GM18858 (cell line): ENCODE results near the gene RPAIN.
A peak's percentile ranks its signal among the peaks of the same experiment; 100 is the strongest.
"Not testable (repeated sequence)": the region's sequence is repeated elsewhere in the genome, so short reads cannot be mapped to it uniquely, and the experiment has no call there.

Experiments
- ATAC-seq: cut with Tn5 transposase; IDR thresholded peaks from one replicate; pipeline ENCODE4 v1.9.1; 2021; ENCODE audit not compliant: unreplicated experiment

Gene RPAIN

GRCh38 chr17:5429191-5429887 is 9.4 kb downstream of the RPAIN start:
- no peak for ATAC-seq

GRCh38 chr17:5430413-5430999 is 10.5 kb downstream of the RPAIN start:
- no peak for ATAC-seq

- ATAC-seq: not testable (repeated sequence)
These were observed 11.3 kb downstream of the RPAIN start for GRCh38 chr17:5431234-5431633.

- ATAC-seq: no peak
These were observed 12.1 kb downstream of the RPAIN start for GRCh38 chr17:5431949-5432556.

- ATAC-seq: no peak
These were observed 15.0 kb downstream of the RPAIN start for GRCh38 chr17:5434984-5435383.

GRCh38 chr17:5435781-5436315 is 15.9 kb downstream of the RPAIN start:
- ATAC-seq: not testable (repeated sequence)

GRCh38 chr17:5437721-5438317 is 17.8 kb downstream of the RPAIN start:
- no peak for ATAC-seq

GRCh38 chr17:5438716-5439445 is 18.9 kb downstream of the RPAIN start, which contains the start of gene C1QBP:
C1QBP (minus strand) TSS chr17:5439155; CDS start chr17:5439073, 82 bp downstream.
- peak; percentile 72 for ATAC-seq

- ATAC-seq: no peak
These were observed 19.4 kb downstream of the RPAIN start for GRCh38 chr17:5439446-5439764.

- ATAC-seq: no peak
These were observed 23.7 kb downstream of the RPAIN start for GRCh38 chr17:5443728-5444127.

- no peak for ATAC-seq
These were observed 24.2 kb downstream of the RPAIN start for GRCh38 chr17:5444209-5444608.

- no peak for ATAC-seq
These were observed 26.8 kb downstream of the RPAIN start for GRCh38 chr17:5446786-5447185.

- no peak for ATAC-seq
These were observed 44.9 kb downstream of the RPAIN start for GRCh38 chr17:5464717-5465507.

- no peak for ATAC-seq
These were observed 46.3 kb downstream of the RPAIN start for GRCh38 chr17:5466295-5466694.

GRCh38 chr17:5467416-5467815 is 47.4 kb downstream of the RPAIN start:
- ATAC-seq: no peak

GRCh38 chr17:5468075-5468473 is 48.1 kb downstream of the RPAIN start:
- no peak for ATAC-seq

- ATAC-seq: no peak
These were observed 52.5 kb downstream of the RPAIN start for GRCh38 chr17:5472511-5472910.

- ATAC-seq: no peak
These were observed 53.9 kb downstream of the RPAIN start for GRCh38 chr17:5473906-5474305.

- no peak for ATAC-seq
These were observed 59.0 kb downstream of the RPAIN start for GRCh38 chr17:5478992-5479391.

GRCh38 chr17:5480962-5481361 is 61.0 kb downstream of the RPAIN start:
- ATAC-seq: no peak
